ENCODE data around the gene ADAM17.
"Not testable (repeated sequence)": the region's sequence is repeated elsewhere in the genome, so short reads cannot be mapped to it uniquely, and the experiment has no call there.

Gene ADAM17

GRCh38 chr2:9565436-9566153 lies 10.0 kb upstream of the ADAM17 start:
- no peak for DNase-seq (ENCODE audit: low read depth)

GRCh38 chr2:9560628-9561027 lies 5.0 kb upstream of the ADAM17 start:
- no peak for DNase-seq (ENCODE audit: low read depth)

- no peak for DNase-seq (ENCODE audit: low read depth)
These were observed 3.3 kb upstream of the ADAM17 start for GRCh38 chr2:9558948-9559381.

- no peak for DNase-seq (ENCODE audit: low read depth)
These were observed 602 bp upstream of the ADAM17 start for GRCh38 chr2:9556121-9556743.

GRCh38 chr2:9554921-9555296 lies 721 bp downstream of the ADAM17 start:
- no peak for DNase-seq (ENCODE audit: low read depth)

- no peak for DNase-seq (ENCODE audit: low read depth)
These were observed 3.1 kb downstream of the ADAM17 start for GRCh38 chr2:9552219-9553178.

- DNase-seq (ENCODE audit: low read depth), result not testable (repeated sequence)
These were observed 4.7 kb downstream of the ADAM17 start for GRCh38 chr2:9550859-9551391.

- no peak for DNase-seq (ENCODE audit: low read depth)
These were observed 6.2 kb downstream of the ADAM17 start for GRCh38 chr2:9549420-9549819.

GRCh38 chr2:9548506-9548905 lies 7.1 kb downstream of the ADAM17 start:
- DNase-seq (ENCODE audit: low read depth), result no peak

GRCh38 chr2:9547262-9547991 lies 8.2 kb downstream of the ADAM17 start:
- DNase-seq (ENCODE audit: low read depth), result no peak

- DNase-seq (ENCODE audit: low read depth), result no peak
These were observed 10.1 kb downstream of the ADAM17 start for GRCh38 chr2:9545502-9545901.

GRCh38 chr2:9543557-9543956 lies 12.1 kb downstream of the ADAM17 start:
- DNase-seq (ENCODE audit: low read depth), result no peak

GRCh38 chr2:9539531-9539930 lies 16.1 kb downstream of the ADAM17 start:
- DNase-seq (ENCODE audit: low read depth), result no peak

GRCh38 chr2:9538000-9538507 lies 17.6 kb downstream of the ADAM17 start:
- no peak for DNase-seq (ENCODE audit: low read depth)

GRCh38 chr2:9536504-9536903 lies 19.1 kb downstream of the ADAM17 start:
- no peak for DNase-seq (ENCODE audit: low read depth)

- no peak for DNase-seq (ENCODE audit: low read depth)
These were observed 20.5 kb downstream of the ADAM17 start for GRCh38 chr2:9535177-9535576.

- no peak for DNase-seq (ENCODE audit: low read depth)
These were observed 22.0 kb downstream of the ADAM17 start for GRCh38 chr2:9533663-9534062.

GRCh38 chr2:9532421-9532820 lies 23.2 kb downstream of the ADAM17 start:
- no peak for DNase-seq (ENCODE audit: low read depth)

- no peak for DNase-seq (ENCODE audit: low read depth)
These were observed 27.4 kb downstream of the ADAM17 start for GRCh38 chr2:9527995-9528787.

- no peak for DNase-seq (ENCODE audit: low read depth)
These were observed 30.4 kb downstream of the ADAM17 start for GRCh38 chr2:9525266-9525665.

- DNase-seq (ENCODE audit: low read depth), result no peak
These were observed 31.3 kb downstream of the ADAM17 start for GRCh38 chr2:9524291-9524690.
